Spleen (tissue), 3 donors: Measurements from ENCODE around the gene LSAMP.

Experiments used
- POLR2A ChIP-seq, 3 donors: fragments of 450-650 bp; IDR thresholded peaks; one replicate each; pipeline ENCODE4 v1.5.1; 2017; ENCODE audit warnings: antibody characterized with exemption in 3 of 3, mild to moderate bottlenecking in 1 of 3
- POLR2AphosphoS5 ChIP-seq, 3 donors: sonication (generic); formaldehyde crosslinking; IDR thresholded peaks; one replicate each; pipeline ENCODE4 v1.5.1; 2017; ENCODE audit warnings: antibody characterized with exemption in 3 of 3

- TF ChIP-seq POLR2A (IDR thresholded peaks at IDR 0.05) (no peak), POLR2AphosphoS5 (IDR thresholded peaks at IDR 0.05) (no peak)
Measured at GRCh38 chr3:115958526-115958925, 486.8 kb downstream of the LSAMP start.
